GM21737 (cell line): Measurements from ENCODE around the gene HNMT.
"Not testable (repeated sequence)": the region's sequence is repeated elsewhere in the genome, so short reads cannot be mapped to it uniquely, and the experiment has no call there.

Experiments used
- ATAC-seq: cut with Tn5 transposase; IDR thresholded peaks from one replicate; pipeline ENCODE4 v1.9.1; 2021; ENCODE audit warnings: mild to moderate bottlenecking, moderate library complexity; ENCODE audit not compliant: unreplicated experiment

HNMT gene

GRCh38 chr2:137964066-137964858, at the start of gene HNMT:
Gene HNMT, plus strand, starts transcription at chr2:137964473. Its CDS starts 19 bp downstream, at chr2:137964492.
- no peak for ATAC-seq

GRCh38 chr2:137921105-137921880, 43.0 kb upstream of the HNMT start:
- ATAC-seq: no peak

- not testable (repeated sequence) for ATAC-seq
Measured at GRCh38 chr2:137922171-137922570, 42.1 kb upstream of the HNMT start.

- ATAC-seq: no peak
Measured at GRCh38 chr2:137924019-137924418, 40.3 kb upstream of the HNMT start.

- no peak for ATAC-seq
Measured at GRCh38 chr2:137925599-137925998, 38.7 kb upstream of the HNMT start.

- ATAC-seq: no peak
Measured at GRCh38 chr2:137927846-137928245, 36.4 kb upstream of the HNMT start.

GRCh38 chr2:137928547-137929518, 35.4 kb upstream of the HNMT start:
- ATAC-seq: no peak

GRCh38 chr2:137929519-137929916, 34.8 kb upstream of the HNMT start:
- no peak for ATAC-seq

- no peak for ATAC-seq
Measured at GRCh38 chr2:137930146-137930545, 34.1 kb upstream of the HNMT start.

GRCh38 chr2:137935591-137935990, 28.7 kb upstream of the HNMT start:
- ATAC-seq: no peak

GRCh38 chr2:137937246-137937645, 27.0 kb upstream of the HNMT start:
- ATAC-seq: no peak

GRCh38 chr2:137937778-137938177, 26.5 kb upstream of the HNMT start:
- no peak for ATAC-seq

- no peak for ATAC-seq
Measured at GRCh38 chr2:137938204-137938603, 26.1 kb upstream of the HNMT start.

GRCh38 chr2:137939026-137939425, 25.2 kb upstream of the HNMT start:
- ATAC-seq: no peak

GRCh38 chr2:137940154-137940553, 24.1 kb upstream of the HNMT start:
- ATAC-seq: no peak

GRCh38 chr2:137942037-137942832, 22.0 kb upstream of the HNMT start:
- ATAC-seq: no peak

GRCh38 chr2:137942833-137943677, 21.2 kb upstream of the HNMT start:
- no peak for ATAC-seq

- ATAC-seq: no peak
Measured at GRCh38 chr2:137943678-137944347, 20.5 kb upstream of the HNMT start.

- no peak for ATAC-seq
Measured at GRCh38 chr2:137944714-137945113, 19.6 kb upstream of the HNMT start.
